Inferior parietal cortex (tissue), 1 donor: Measurements from ENCODE around the gene LIPI.
"Not testable (repeated sequence)": the region's sequence is repeated elsewhere in the genome, so short reads cannot be mapped to it uniquely, and the experiment has no call there.

ENCODE experiments used
- DNase-seq: peaks from one replicate; pipeline ENCODE4 v3.0.0-alpha.2; 2016; ENCODE audit errors: extremely low spot score

The LIPI gene

GRCh38 chr21:14210738-14211137 lies at the start of gene LIPI:
Gene LIPI, minus strand, starts transcription at chr21:14210955. Its CDS starts 110 bp downstream, at chr21:14210845.
- DNase-seq, result no peak

- DNase-seq, result no peak
Measured at GRCh38 chr21:14260174-14260764, 49.5 kb upstream of the LIPI start.

- peak; percentile 85 for DNase-seq
Measured at GRCh38 chr21:14259747-14260146, 49.0 kb upstream of the LIPI start.

GRCh38 chr21:14251336-14251735 lies 40.6 kb upstream of the LIPI start:
- no peak for DNase-seq

GRCh38 chr21:14245711-14246110 lies 35.0 kb upstream of the LIPI start:
- no peak for DNase-seq

- no peak for DNase-seq
Measured at GRCh38 chr21:14244911-14245310, 34.2 kb upstream of the LIPI start.

- DNase-seq, result no peak
Measured at GRCh38 chr21:14243874-14244273, 33.1 kb upstream of the LIPI start.

GRCh38 chr21:14243461-14243860 lies 32.7 kb upstream of the LIPI start:
- DNase-seq, result no peak

GRCh38 chr21:14241297-14241696 lies 30.5 kb upstream of the LIPI start:
- DNase-seq, result no peak

GRCh38 chr21:14239281-14239680 lies 28.5 kb upstream of the LIPI start:
- DNase-seq, result no peak

GRCh38 chr21:14236180-14236579 lies 25.4 kb upstream of the LIPI start:
- no peak for DNase-seq

- DNase-seq, result no peak
Measured at GRCh38 chr21:14235101-14235500, 24.3 kb upstream of the LIPI start.

- no peak for DNase-seq
Measured at GRCh38 chr21:14229399-14229798, 18.6 kb upstream of the LIPI start.

GRCh38 chr21:14223365-14223764 lies 12.6 kb upstream of the LIPI start:
- DNase-seq, result no peak

- peak; percentile 67 for DNase-seq
Measured at GRCh38 chr21:14215971-14216641, 5.4 kb upstream of the LIPI start, which contains the start of gene RBM11. Gene RBM11, plus strand, starts transcription at chr21:14216157. Its CDS starts 30 bp downstream, at chr21:14216187.

- no peak for DNase-seq
Measured at GRCh38 chr21:14213164-14213563, 2.4 kb upstream of the LIPI start.

GRCh38 chr21:14206222-14206621 lies 4.5 kb downstream of the LIPI start:
- no peak for DNase-seq

- not testable (repeated sequence) for DNase-seq
Measured at GRCh38 chr21:14166463-14167223, 44.1 kb downstream of the LIPI start.

- DNase-seq, result no peak
Measured at GRCh38 chr21:14143999-14144398, 66.8 kb downstream of the LIPI start.

- no peak for DNase-seq
Measured at GRCh38 chr21:14124266-14124665, 86.5 kb downstream of the LIPI start.

GRCh38 chr21:14121719-14122118 lies 89.0 kb downstream of the LIPI start:
- DNase-seq, result no peak

GRCh38 chr21:14120091-14120734 lies 90.5 kb downstream of the LIPI start:
- DNase-seq, result peak; percentile 62
